Epithelial cell of proximal tubule (primary cell): ENCODE data around the gene RRM2. TPM values are rescaled to one million over a fixed set of nuclear protein-coding genes. Genes with fewer than 3 reads are reported as not detected.

ENCODE experiments used
- DNase-seq: peaks from one replicate; pipeline ENCODE4 v3.0.0-alpha.2; 2011; ENCODE audit warnings: low read depth
- H3K4me3 ChIP-seq: 2 replicates; pipeline ENCODE4 v1.5.1; 2011; ENCODE audit warnings: low read depth, mild to moderate bottlenecking, low read length
- CTCF ChIP-seq: conservative IDR thresholded peaks from 2 replicates; pipeline ENCODE4 v1.5.1; 2012; ENCODE audit warnings: low read depth, mild to moderate bottlenecking, low read length
- total RNA-seq: library from RNA; depleted of rRNA; stranded (reverse); fragments of >200 nt; gene quantifications from 2 replicates; pipeline ENCODE4 v1.2.3, GENCODE V29; 2015

The RRM2 gene
- total RNA-seq, 1 donor from 2014 or later = 214 TPM

- H3K4me3 ChIP-seq = no peak overlapping the region
- no peak for TF ChIP-seq CTCF
- DNase-seq = no peak
These were observed 44.2 kb downstream of the RRM2 start for GRCh38 chr2:10166676-10167292.

DNA sequence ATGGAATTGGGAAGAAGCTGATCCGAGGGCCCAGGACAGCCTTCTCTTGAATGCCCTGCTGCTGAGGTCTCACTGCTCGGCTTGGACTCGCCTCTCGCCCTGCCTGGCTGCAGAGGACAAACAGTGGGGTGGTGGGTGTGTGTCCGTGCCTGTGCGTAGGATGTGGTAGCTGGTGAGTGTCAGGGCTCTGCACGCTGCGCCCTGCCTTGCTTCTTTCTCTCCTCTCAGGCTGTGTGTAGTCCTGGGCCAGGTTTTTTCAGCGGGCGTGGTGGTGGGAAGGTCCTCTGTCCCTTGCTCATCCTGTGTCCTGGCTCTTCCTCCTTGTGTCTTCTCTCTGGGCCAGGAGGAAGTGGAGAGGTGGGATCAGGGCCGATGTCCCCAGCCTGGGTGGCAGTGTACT, 44.8 kb downstream of the RRM2 start:
- no peak for TF ChIP-seq CTCF
- H3K4me3 ChIP-seq = no peak overlapping the region
- DNase-seq = no peak

- no peak for TF ChIP-seq CTCF
- DNase-seq = no peak
- H3K4me3 ChIP-seq = no peak overlapping the region
These were observed 45.7 kb downstream of the RRM2 start for GRCh38 chr2:10168221-10168620.

DNA sequence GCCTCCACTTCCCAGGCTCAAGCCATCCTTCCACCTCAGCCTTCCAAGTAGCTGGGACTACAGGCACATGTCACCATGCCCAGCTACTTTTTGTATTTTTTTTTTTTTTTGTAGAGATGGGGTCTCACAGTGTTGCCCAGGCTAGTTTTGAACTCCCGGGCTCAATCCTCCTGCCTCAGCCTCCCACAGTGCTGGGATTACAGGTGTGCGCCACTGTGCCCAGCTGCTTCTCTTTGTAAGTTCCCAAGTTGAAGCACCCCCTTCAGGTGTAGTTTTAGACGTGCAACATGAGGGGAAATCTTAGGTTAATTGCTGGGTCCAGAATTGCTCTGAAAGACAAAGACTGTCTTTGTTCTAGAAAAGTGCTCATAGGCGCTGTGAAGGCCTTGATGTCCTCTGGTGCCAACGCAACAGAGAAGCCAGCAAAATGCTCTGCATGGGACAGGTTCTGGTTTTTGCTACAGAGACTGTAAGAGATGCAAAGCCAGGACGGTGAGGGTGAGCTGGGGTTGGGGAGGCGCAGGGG, 46.6 kb downstream of the RRM2 start:
- peak; percentile 17 for TF ChIP-seq CTCF
- H3K4me3 ChIP-seq = no peak overlapping the region
- DNase-seq = no peak

- no peak overlapping the region for H3K4me3 ChIP-seq
- no peak for TF ChIP-seq CTCF
- DNase-seq = no peak
These were observed 47.0 kb downstream of the RRM2 start for GRCh38 chr2:10169581-10169980.

DNA sequence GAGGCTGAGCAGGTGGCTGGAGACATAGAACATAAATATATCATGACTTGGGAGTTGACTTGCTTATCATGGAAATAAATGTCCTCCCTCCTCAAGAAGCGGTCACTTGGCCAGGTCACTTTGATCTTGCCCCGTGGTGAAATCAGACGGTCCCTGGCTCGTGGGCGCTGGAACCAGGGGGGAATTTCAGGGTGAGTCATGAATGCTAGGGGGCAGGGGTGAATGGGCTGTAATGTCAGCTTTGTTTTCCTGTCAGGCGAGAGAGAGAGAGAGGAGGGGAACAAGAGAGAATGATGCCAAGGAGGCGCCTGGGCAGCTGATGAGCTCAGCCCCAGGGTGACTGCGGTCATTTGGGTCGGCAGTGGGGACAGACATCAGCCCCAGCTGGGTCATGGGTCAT, 47.7 kb downstream of the RRM2 start:
- peak; percentile 47 for DNase-seq
- H3K4me3 ChIP-seq = no peak overlapping the region
- TF ChIP-seq CTCF = no peak
